Measurements from ENCODE around the gene ATP5MC3.

Gene ATP5MC3

GRCh38 chr2:175167792-175168563 is 13.5 kb downstream of the ATP5MC3 start, which contains the start of gene ATF2:
TSS of gene ATF2 (minus strand) at chr2:175168203. CDS start at chr2:175136443, 31,760 bp downstream.
- DNase-seq: peak; percentile 98

GRCh38 chr2:175167076-175167791 is 14.3 kb downstream of the ATP5MC3 start:
- no peak for DNase-seq

- DNase-seq: no peak
Measured at GRCh38 chr2:175166216-175166824, 15.2 kb downstream of the ATP5MC3 start.

- DNase-seq: no peak
Measured at GRCh38 chr2:175164235-175164634, 17.3 kb downstream of the ATP5MC3 start.

- DNase-seq: no peak
Measured at GRCh38 chr2:175158894-175159293, 22.6 kb downstream of the ATP5MC3 start.

GRCh38 chr2:175156534-175156933 is 25.0 kb downstream of the ATP5MC3 start:
- no peak for DNase-seq

GRCh38 chr2:175154661-175155082 is 26.8 kb downstream of the ATP5MC3 start:
- DNase-seq: no peak

GRCh38 chr2:175152242-175152641 is 29.3 kb downstream of the ATP5MC3 start:
- DNase-seq: no peak

GRCh38 chr2:175151791-175152190 is 29.7 kb downstream of the ATP5MC3 start:
- no peak for DNase-seq

- no peak for DNase-seq
Measured at GRCh38 chr2:175147186-175147585, 34.3 kb downstream of the ATP5MC3 start.

- no peak for DNase-seq
Measured at GRCh38 chr2:175143678-175144077, 37.8 kb downstream of the ATP5MC3 start.

- no peak for DNase-seq
Measured at GRCh38 chr2:175143191-175143590, 38.3 kb downstream of the ATP5MC3 start.

- DNase-seq: no peak
Measured at GRCh38 chr2:175140332-175140731, 41.2 kb downstream of the ATP5MC3 start.

- no peak for DNase-seq
Measured at GRCh38 chr2:175137793-175138192, 43.7 kb downstream of the ATP5MC3 start.

GRCh38 chr2:175136334-175137215 is 44.9 kb downstream of the ATP5MC3 start:
- DNase-seq: no peak

- no peak for DNase-seq
Measured at GRCh38 chr2:175135862-175136261, 45.6 kb downstream of the ATP5MC3 start.

GRCh38 chr2:175135177-175135576 is 46.3 kb downstream of the ATP5MC3 start:
- no peak for DNase-seq

GRCh38 chr2:175131252-175131651 is 50.3 kb downstream of the ATP5MC3 start:
- DNase-seq: no peak

GRCh38 chr2:175126661-175127060 is 54.8 kb downstream of the ATP5MC3 start:
- DNase-seq: no peak

All from AML-193 (cell line).